ENCODE data around the gene MRPS31.
"Not testable (repeated sequence)": the region's sequence is repeated elsewhere in the genome, so short reads cannot be mapped to it uniquely, and the experiment has no call there.

MRPS31 gene

GRCh38 chr13:40769970-40770369, 1.0 kb downstream of the MRPS31 start:
- no peak for DNase-seq (ENCODE audit: low read depth in 1 of 2, low spot score in 1 of 2)
- no peak for TF ChIP-seq JUND (IDR thresholded peaks at IDR 0.05; ENCODE audit: low read depth)
- in situ Hi-C loops (cut with HindIII; ENCODE audit: low pct_unique_long_range_greater_than_20kb, low sequenced_read_pairs): no loop called here

GRCh38 chr13:40765602-40766001, 5.4 kb downstream of the MRPS31 start:
- no peak for TF ChIP-seq JUND (IDR thresholded peaks at IDR 0.05; ENCODE audit: low read depth)
- no peak for DNase-seq (ENCODE audit: low read depth in 1 of 2, low spot score in 1 of 2)
- in situ Hi-C loops (cut with HindIII; ENCODE audit: low pct_unique_long_range_greater_than_20kb, low sequenced_read_pairs): no loop called here

DNA sequence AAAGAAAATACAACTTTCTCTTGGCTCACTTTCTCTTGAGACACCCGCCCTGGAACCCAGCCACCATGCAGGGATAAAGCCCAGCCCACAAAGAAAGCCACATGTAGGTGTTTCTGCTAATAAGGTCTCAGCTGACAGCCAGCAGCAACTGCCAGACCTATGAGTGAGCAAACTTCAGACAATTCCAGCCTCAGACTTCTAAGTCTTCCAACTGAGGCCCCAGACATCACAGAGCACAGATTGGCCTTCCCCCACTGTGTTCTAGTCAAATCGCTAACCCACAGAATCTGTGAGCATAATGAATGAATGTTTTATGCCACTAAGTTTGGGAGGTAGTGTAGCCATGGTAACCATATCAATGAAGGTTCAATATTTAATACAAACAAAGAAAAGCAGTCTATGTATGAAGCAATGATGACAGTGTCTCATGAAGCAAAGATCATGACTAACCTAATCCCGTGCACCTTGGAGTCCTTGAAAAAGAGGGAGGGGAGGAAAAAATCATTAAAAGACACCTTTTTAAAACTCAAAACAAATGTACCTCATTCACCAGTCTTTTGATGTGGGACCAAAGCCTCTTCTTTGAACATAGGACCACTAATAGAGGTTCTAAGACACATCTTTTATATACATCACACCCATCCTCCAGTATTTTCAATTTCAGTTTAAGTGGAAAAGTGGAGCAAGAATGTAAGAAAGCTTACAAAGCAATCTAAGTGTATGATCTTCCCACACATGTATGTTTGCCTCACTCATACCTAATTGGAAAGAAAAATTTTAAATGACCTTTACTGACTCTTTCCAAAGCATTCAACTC, 6.2 kb downstream of the MRPS31 start:
- TF ChIP-seq JUND (IDR thresholded peaks at IDR 0.05; ENCODE audit: low read depth): no peak
- DNase-seq (ENCODE audit: low read depth in 1 of 2, low spot score in 1 of 2): no peak
- in situ Hi-C loops (cut with HindIII; ENCODE audit: low pct_unique_long_range_greater_than_20kb, low sequenced_read_pairs): no loop called here

DNA sequence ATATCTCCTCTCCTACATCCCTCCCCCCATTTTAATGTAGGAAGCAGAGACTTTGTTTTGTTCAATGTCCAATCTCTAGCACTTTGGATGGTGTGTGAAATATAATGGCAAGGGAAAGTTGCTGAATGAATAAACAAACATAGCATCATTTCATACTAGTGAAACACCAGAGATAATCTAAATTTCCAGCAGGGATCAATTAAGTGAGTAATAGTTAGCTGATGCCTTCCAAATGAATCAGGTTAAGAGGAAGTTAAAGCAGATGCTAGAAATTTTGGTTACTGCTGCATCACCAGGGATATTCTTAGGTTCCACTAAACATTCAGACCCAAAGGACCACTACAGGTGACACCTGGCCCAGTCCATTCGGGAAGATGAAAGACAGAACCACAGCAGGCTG, 8.1 kb downstream of the MRPS31 start:
- no peak for DNase-seq (ENCODE audit: low read depth in 1 of 2, low spot score in 1 of 2)
- in situ Hi-C loops (cut with HindIII; ENCODE audit: low pct_unique_long_range_greater_than_20kb, low sequenced_read_pairs): no loop called here
- no peak for TF ChIP-seq JUND (IDR thresholded peaks at IDR 0.05; ENCODE audit: low read depth)

GRCh38 chr13:40758811-40759210, 12.2 kb downstream of the MRPS31 start:
- TF ChIP-seq JUND (IDR thresholded peaks at IDR 0.05; ENCODE audit: low read depth): no peak
- DNase-seq (ENCODE audit: low read depth in 1 of 2, low spot score in 1 of 2): no peak
- in situ Hi-C loops (cut with HindIII; ENCODE audit: low pct_unique_long_range_greater_than_20kb, low sequenced_read_pairs): no loop called here

- in situ Hi-C loops (cut with HindIII; ENCODE audit: low pct_unique_long_range_greater_than_20kb, low sequenced_read_pairs): no loop called here
- DNase-seq (ENCODE audit: low read depth in 1 of 2, low spot score in 1 of 2): no peak
- TF ChIP-seq JUND (IDR thresholded peaks at IDR 0.05; ENCODE audit: low read depth): no peak
Measured at GRCh38 chr13:40756042-40756441, 14.9 kb downstream of the MRPS31 start.

GRCh38 chr13:40755082-40755700, 15.8 kb downstream of the MRPS31 start:
- no peak for DNase-seq (ENCODE audit: low read depth in 1 of 2, low spot score in 1 of 2)
- in situ Hi-C loops (cut with HindIII; ENCODE audit: low pct_unique_long_range_greater_than_20kb, low sequenced_read_pairs): no loop called here
- no peak for TF ChIP-seq JUND (IDR thresholded peaks at IDR 0.05; ENCODE audit: low read depth)

GRCh38 chr13:40749327-40749726, 21.7 kb downstream of the MRPS31 start:
- no peak for TF ChIP-seq JUND (IDR thresholded peaks at IDR 0.05; ENCODE audit: low read depth)
- no peak for DNase-seq (ENCODE audit: low read depth in 1 of 2, low spot score in 1 of 2)
- in situ Hi-C loops (cut with HindIII; ENCODE audit: low pct_unique_long_range_greater_than_20kb, low sequenced_read_pairs): no loop called here

DNA sequence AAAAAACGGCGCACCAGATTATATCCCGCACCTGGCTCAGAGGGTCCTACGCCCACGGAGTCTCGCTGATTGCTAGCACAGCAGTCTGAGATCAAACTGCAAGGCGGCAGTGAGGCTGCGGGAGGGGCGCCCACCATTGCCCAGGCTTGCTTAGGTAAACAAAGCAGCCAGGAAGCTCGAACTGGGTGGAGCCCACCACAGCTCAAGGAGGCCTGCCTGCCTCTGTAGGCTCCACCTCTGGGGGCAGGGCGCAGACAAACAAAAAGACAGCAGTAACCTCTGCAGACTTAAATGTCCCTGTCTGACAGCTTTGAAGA, 35.8 kb downstream of the MRPS31 start:
- DNase-seq (ENCODE audit: low read depth in 1 of 2, low spot score in 1 of 2); in situ Hi-C loops (cut with HindIII; ENCODE audit: low pct_unique_long_range_greater_than_20kb, low sequenced_read_pairs): not testable (repeated sequence)

DNA sequence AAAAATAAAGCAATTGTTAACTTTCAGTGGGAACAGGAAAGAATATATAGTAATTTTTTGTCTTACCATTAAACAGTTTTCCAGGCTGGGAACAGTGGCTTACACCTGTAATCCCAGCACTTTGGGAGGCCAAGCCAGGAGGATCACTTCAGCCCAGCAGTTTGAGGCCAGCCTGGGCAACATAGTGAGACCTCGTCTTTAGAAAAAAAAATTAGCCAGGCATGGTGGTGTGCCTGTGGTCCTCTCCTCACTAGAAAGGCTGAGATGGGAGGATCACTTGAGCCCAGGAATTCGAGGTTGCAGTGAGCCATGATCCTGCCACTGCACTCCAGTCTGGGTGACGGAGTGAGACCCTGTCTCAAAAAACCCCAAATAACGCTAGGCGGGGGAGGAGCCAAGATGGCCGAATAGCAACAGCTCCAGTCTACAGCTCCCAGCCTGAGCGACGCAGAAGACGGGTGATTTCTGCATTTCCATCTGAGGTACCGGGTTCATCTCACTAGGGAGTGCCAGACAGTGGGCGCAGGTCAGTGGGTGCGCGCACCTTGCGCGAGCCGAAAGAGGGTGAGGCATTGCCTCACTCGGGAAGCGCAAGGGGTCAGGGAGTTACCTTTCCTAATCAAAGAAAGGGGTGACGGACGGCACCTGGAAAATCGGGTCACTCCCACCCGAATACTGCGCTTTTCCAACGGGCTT, 36.3 kb downstream of the MRPS31 start:
- DNase-seq (ENCODE audit: low read depth in 1 of 2, low spot score in 1 of 2); in situ Hi-C loops (cut with HindIII; ENCODE audit: low pct_unique_long_range_greater_than_20kb, low sequenced_read_pairs): not testable (repeated sequence)

DNA sequence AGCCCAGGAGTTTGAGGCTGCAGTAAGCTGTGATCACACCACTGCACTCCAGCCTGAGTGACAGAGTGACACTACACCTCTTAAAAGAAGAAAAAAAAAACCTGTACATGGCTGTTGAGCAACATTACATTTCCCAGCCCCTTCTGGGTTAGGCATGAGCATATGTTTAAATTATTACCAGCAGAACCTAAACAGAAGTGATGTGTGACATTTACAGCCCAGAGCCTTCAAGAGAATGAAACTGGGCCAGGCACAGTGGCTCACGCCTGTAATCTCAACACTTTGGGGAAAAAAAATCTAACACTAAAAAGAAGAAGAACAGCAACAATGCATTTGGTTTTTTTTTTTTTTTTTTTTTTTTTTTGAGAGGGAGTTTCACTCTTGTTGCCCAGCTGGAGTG, 38.3 kb downstream of the MRPS31 start:
- no peak for TF ChIP-seq JUND (IDR thresholded peaks at IDR 0.05; ENCODE audit: low read depth)
- no peak for DNase-seq (ENCODE audit: low read depth in 1 of 2, low spot score in 1 of 2)
- in situ Hi-C loops (cut with HindIII; ENCODE audit: low pct_unique_long_range_greater_than_20kb, low sequenced_read_pairs): no loop called here

DNA sequence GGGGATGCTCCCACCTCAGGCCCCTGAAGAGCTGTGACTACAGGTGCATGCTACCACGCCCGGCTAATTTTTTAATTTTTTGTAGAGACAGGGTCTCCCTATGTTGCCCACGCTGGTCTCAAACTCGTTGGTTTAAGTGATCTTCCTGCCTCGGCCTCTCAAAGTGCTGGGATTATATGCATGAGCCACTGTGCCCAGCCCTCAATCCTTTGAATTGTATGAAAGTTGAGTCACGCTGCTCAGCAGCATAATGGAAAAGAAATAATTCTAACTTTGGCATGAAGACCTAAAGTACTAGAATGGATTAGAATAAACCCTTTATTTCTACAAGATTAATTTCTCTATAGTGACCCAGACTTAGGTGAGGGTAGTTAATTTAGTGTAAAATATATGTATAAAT, 42.4 kb downstream of the MRPS31 start:
- in situ Hi-C loops (cut with HindIII; ENCODE audit: low pct_unique_long_range_greater_than_20kb, low sequenced_read_pairs): no loop called here
- no peak for TF ChIP-seq JUND (IDR thresholded peaks at IDR 0.05; ENCODE audit: low read depth)
- DNase-seq (ENCODE audit: low read depth in 1 of 2, low spot score in 1 of 2): no peak

- in situ Hi-C loops (cut with HindIII; ENCODE audit: low pct_unique_long_range_greater_than_20kb, low sequenced_read_pairs); DNase-seq (ENCODE audit: low read depth in 1 of 2, low spot score in 1 of 2): not testable (repeated sequence)
Measured at GRCh38 chr13:40714433-40714832, 56.6 kb downstream of the MRPS31 start.
